Measurements from ENCODE around the gene ZNRF2.

Gene ZNRF2

GRCh38 chr7:30322271-30323005 is 38.0 kb downstream of the ZNRF2 start:
- peak; percentile 42 for DNase-seq (ENCODE audit: low spot score)

GRCh38 chr7:30323006-30323355 is 38.6 kb downstream of the ZNRF2 start:
- peak; percentile 35 for DNase-seq (ENCODE audit: low spot score)

GRCh38 chr7:30327813-30328212 is 43.4 kb downstream of the ZNRF2 start:
- no peak for DNase-seq (ENCODE audit: low spot score)

- DNase-seq (ENCODE audit: low spot score), result no peak
These were observed 44.0 kb downstream of the ZNRF2 start for GRCh38 chr7:30328381-30328780.

- no peak for DNase-seq (ENCODE audit: low spot score)
These were observed 45.3 kb downstream of the ZNRF2 start for GRCh38 chr7:30329716-30330115.

- DNase-seq (ENCODE audit: low spot score), result peak; percentile 56
These were observed 46.0 kb downstream of the ZNRF2 start for GRCh38 chr7:30330134-30331111.

- DNase-seq (ENCODE audit: low spot score), result no peak
These were observed 46.9 kb downstream of the ZNRF2 start for GRCh38 chr7:30331338-30331737.

- no peak for DNase-seq (ENCODE audit: low spot score)
These were observed 48.2 kb downstream of the ZNRF2 start for GRCh38 chr7:30332549-30332948.

GRCh38 chr7:30335763-30336487 is 51.5 kb downstream of the ZNRF2 start:
- no peak for DNase-seq (ENCODE audit: low spot score)

GRCh38 chr7:30344513-30344912 is 60.1 kb downstream of the ZNRF2 start:
- no peak for DNase-seq (ENCODE audit: low spot score)

GRCh38 chr7:30347226-30348082 is 63.1 kb downstream of the ZNRF2 start:
- DNase-seq (ENCODE audit: low spot score), result no peak

- peak; percentile 83 for DNase-seq (ENCODE audit: low spot score)
These were observed 63.7 kb downstream of the ZNRF2 start for GRCh38 chr7:30348083-30348560.

GRCh38 chr7:30349170-30349569 is 64.8 kb downstream of the ZNRF2 start:
- no peak for DNase-seq (ENCODE audit: low spot score)

GRCh38 chr7:30349816-30350215 is 65.4 kb downstream of the ZNRF2 start:
- no peak for DNase-seq (ENCODE audit: low spot score)

- DNase-seq (ENCODE audit: low spot score), result no peak
These were observed 66.9 kb downstream of the ZNRF2 start for GRCh38 chr7:30351286-30351685.

- DNase-seq (ENCODE audit: low spot score), result no peak
These were observed 67.3 kb downstream of the ZNRF2 start for GRCh38 chr7:30351724-30352123.

- peak; percentile 9 for DNase-seq (ENCODE audit: low spot score)
These were observed 67.8 kb downstream of the ZNRF2 start for GRCh38 chr7:30352169-30352568.

- no peak for DNase-seq (ENCODE audit: low spot score)
These were observed 69.1 kb downstream of the ZNRF2 start for GRCh38 chr7:30353532-30353931.

GRCh38 chr7:30353932-30354607 is 69.7 kb downstream of the ZNRF2 start:
- no peak for DNase-seq (ENCODE audit: low spot score)

- no peak for DNase-seq (ENCODE audit: low spot score)
These were observed 70.4 kb downstream of the ZNRF2 start for GRCh38 chr7:30354791-30355190.

- DNase-seq (ENCODE audit: low spot score), result no peak
These were observed 75.6 kb downstream of the ZNRF2 start for GRCh38 chr7:30359957-30360356.

All from CD4-positive, alpha-beta T cell treated with Interleukin-6 at 100 ng/mL for 8 hours (primary cell).